ENCODE results near the gene RNF26. TPM values are rescaled to one million over a fixed set of nuclear protein-coding genes. Genes with fewer than 3 reads are reported as not detected.

The RNF26 gene
- total RNA-seq, 1 experiment from 2014 or later = 90.6 TPM

- TF ChIP-seq MXD4 (CRISPR knock-in tag; IDR thresholded peaks at IDR 0.05; ENCODE audit: borderline replicate concordance) (no peak), ATF3 (CRISPR knock-in tag; conservative IDR thresholded peaks at IDR 0.05) (no peak), USF2 (CRISPR knock-in tag; IDR thresholded peaks at IDR 0.05) (peak; percentile 88)
Observed at GRCh38 chr11:119337581-119338317, 3.4 kb downstream of the RNF26 start (continued).

GRCh38 chr11:119338318-119338890 is 4.1 kb downstream of the RNF26 start:
- Mint-ChIP-seq H3K27ac (peak overlapping the region; percentile 96), H3K4me3 (peak overlapping the region; percentile 100), H3K4me1 (peaks cover 55% of the 10 kb centered on the region), H3K27me3 (ENCODE audit: low read depth) (peaks cover 41% of the 10 kb centered on the region), H3K36me3 (peaks cover 7% of the 10 kb centered on the region), H3K9me3 (no peaks in the 10 kb centered on the region)
- DNase-seq (ENCODE audit: low spot score) (peak; percentile 89), ATAC-seq (peak; percentile 31)
- CTCF ChIA-PET = interaction anchor here (0.5 to 10.4 kb wide), 76 partner anchors 10 to 1276 kb away, joined by 3 to 387 read pairs (median 4); partner anchors contain the start of genes C2CD2L, CBL, DPAGT1 and HINFP
- TF ChIP-seq CREM (CRISPR knock-in tag; IDR thresholded peaks at IDR 0.05) (no peak), CTCF (IDR thresholded peaks at IDR 0.05) (peak; percentile 68)
- POLR2A ChIA-PET = interaction anchor here (0.5 to 3.9 kb wide), 14 partner anchors 15 to 1252 kb away, joined by 3 to 35 read pairs (median 4); partner anchors contain the start of genes MCAM and THY1

GRCh38 chr11:119338965-119339588 is 4.8 kb downstream of the RNF26 start:
- Mint-ChIP-seq H3K27ac (no peak overlapping the region), H3K9me3 (no peaks in the 10 kb centered on the region), H3K4me1 (peaks cover 52% of the 10 kb centered on the region), H3K36me3 (peaks cover 7% of the 10 kb centered on the region), H3K4me3 (peak overlapping the region; percentile 100), H3K27me3 (ENCODE audit: low read depth) (peaks cover 46% of the 10 kb centered on the region)
- CTCF ChIA-PET = interaction anchor here (0.5 to 10.4 kb wide), 57 partner anchors 9 to 679 kb away, joined by 3 to 387 read pairs (median 6); partner anchors contain the start of genes CBL, DPAGT1, HINFP and HMBS
- ATAC-seq (no peak), DNase-seq (ENCODE audit: low spot score) (no peak)
- TF ChIP-seq NR1H2 (CRISPR knock-in tag; IDR thresholded peaks at IDR 0.05) (0 out of 2 replicates have a peak, but pooled peaks have one; percentile 17), ERG (CRISPR knock-in tag; IDR thresholded peaks at IDR 0.05) (no peak)
- POLR2A ChIA-PET = interaction anchor here (1.0 to 3.9 kb wide), 5 partner anchors 16 to 39 kb away, joined by 3 to 35 read pairs (median 9); partner anchors contain the start of gene MCAM

GRCh38 chr11:119339589-119340334 is 5.4 kb downstream of the RNF26 start:
- H3K36me3 Mint-ChIP-seq = peaks cover 7% of the 10 kb centered on the region
- no peaks in the 10 kb centered on the region for H3K9me3 Mint-ChIP-seq
- peaks cover 53% of the 10 kb centered on the region for H3K27me3 Mint-ChIP-seq (ENCODE audit: low read depth)
- ATAC-seq (peak; percentile 12), DNase-seq (ENCODE audit: low spot score) (peak; percentile 85)
- H3K4me3 Mint-ChIP-seq = peak overlapping the region; percentile 100
- no peak overlapping the region for H3K27ac Mint-ChIP-seq
- ChIA-PET CTCF (interaction anchor here (0.5 to 10.4 kb wide), 43 partner anchors 8 to 378 kb away, joined by 3 to 387 read pairs (median 5); partner anchors contain the start of genes CBL, DPAGT1, HINFP and MCAM), POLR2A (interaction anchor here (1.3 to 3.9 kb wide), 2 partner anchors 23 to 135 kb away, joined by 3 to 35 read pairs; partner anchors contain the start of gene MCAM)
- H3K4me1 Mint-ChIP-seq = peaks cover 52% of the 10 kb centered on the region
- TF ChIP-seq ZNF416 (CRISPR knock-in tag; IDR thresholded peaks at IDR 0.05) = no peak
- no peak; the same call in 1 of the 2 replicates for TF ChIP-seq ZBTB43 (CRISPR knock-in tag; IDR thresholded peaks at IDR 0.05)
- peak; percentile 81; the same call in 1 of the 2 replicates for TF ChIP-seq ATF1 (CRISPR knock-in tag; IDR thresholded peaks at IDR 0.05)
- peak; percentile 70; the same call in 1 of the 2 replicates for TF ChIP-seq TP53 (CRISPR knock-in tag; IDR thresholded peaks at IDR 0.05)
- TF ChIP-seq USF1 (CRISPR knock-in tag; IDR thresholded peaks at IDR 0.05) = peak; percentile 63; the same call in 1 of the 2 replicates
- no peak for TF ChIP-seq NFATC4 (CRISPR knock-in tag; IDR thresholded peaks at IDR 0.05)
- TF ChIP-seq TEAD4 (CRISPR knock-in tag; IDR thresholded peaks at IDR 0.05) = peak; percentile 73; the same call in 1 of the 2 replicates
- TF ChIP-seq IRF1 (CRISPR knock-in tag; IDR thresholded peaks at IDR 0.05) = no peak
